Measurements from ENCODE around the gene MPP2.
"Not testable (repeated sequence)": the region's sequence is repeated elsewhere in the genome, so short reads cannot be mapped to it uniquely, and the experiment has no call there.

The MPP2 gene

GRCh38 chr17:43844241-43844640 is 63.1 kb downstream of the MPP2 start:
- DNase-seq, result no peak

- DNase-seq, result no peak
Measured at GRCh38 chr17:43842975-43843325, 64.4 kb downstream of the MPP2 start.

GRCh38 chr17:43842091-43842974 is 65.0 kb downstream of the MPP2 start:
- DNase-seq, result not testable (repeated sequence)

GRCh38 chr17:43841282-43841681 is 66.1 kb downstream of the MPP2 start:
- no peak for DNase-seq

- no peak for DNase-seq
Measured at GRCh38 chr17:43840814-43841213, 66.5 kb downstream of the MPP2 start.

- peak; percentile 89 for DNase-seq
Measured at GRCh38 chr17:43839670-43840108, 67.6 kb downstream of the MPP2 start.

GRCh38 chr17:43834106-43834505 is 73.2 kb downstream of the MPP2 start:
- DNase-seq, result no peak

- DNase-seq, result peak; percentile 72
Measured at GRCh38 chr17:43832976-43833829, 74.1 kb downstream of the MPP2 start, which contains the start of gene MPP3. Gene MPP3 (minus strand): TSS chr17:43833146. CDS start chr17:43831906, 1,240 bp downstream.

GRCh38 chr17:43832168-43832975 is 75.0 kb downstream of the MPP2 start:
- DNase-seq, result peak; percentile 52

- no peak for DNase-seq
Measured at GRCh38 chr17:43831633-43832032, 75.7 kb downstream of the MPP2 start.

- no peak for DNase-seq
Measured at GRCh38 chr17:43830510-43831140, 76.7 kb downstream of the MPP2 start.

GRCh38 chr17:43829738-43830137 is 77.6 kb downstream of the MPP2 start:
- no peak for DNase-seq

GRCh38 chr17:43827596-43827995 is 79.7 kb downstream of the MPP2 start:
- DNase-seq, result no peak

- DNase-seq, result no peak
Measured at GRCh38 chr17:43826206-43826605, 81.1 kb downstream of the MPP2 start.

GRCh38 chr17:43825567-43825966 is 81.8 kb downstream of the MPP2 start:
- DNase-seq, result no peak
